Fibroblast of lung (primary cell): ENCODE measurements around the gene TAP2. TPM values are rescaled to one million over a fixed set of nuclear protein-coding genes. Genes with fewer than 3 reads are reported as not detected.

Experiments used
- DNase-seq, 2 donors: peaks; one replicate each; pipeline versions ENCODE4 v3.0.0 to v3.0.0-alpha.2; 2010; ENCODE audit warnings: low read depth in 2 of 2
- H2AFZ ChIP-seq: 2 replicates; pipeline ENCODE4 v1.5.1; 2012; ENCODE audit warnings: low read length, control low read depth, inconsistent platforms
- H3K27ac ChIP-seq: 2 replicates; pipeline ENCODE4 v1.5.1; 2011; ENCODE audit warnings: low read length, control low read depth; ENCODE audit not compliant: insufficient read depth
- H3K27me3 ChIP-seq: 2 replicates; pipeline ENCODE4 v1.5.1; 2011; ENCODE audit warnings: mild to moderate bottlenecking, low read length; ENCODE audit not compliant: control insufficient read depth, insufficient read depth
- H3K36me3 ChIP-seq: 2 replicates; pipeline ENCODE4 v1.5.1; 2011; ENCODE audit warnings: low read length; ENCODE audit not compliant: control insufficient read depth, insufficient read depth
- H3K4me1 ChIP-seq: 2 replicates; pipeline ENCODE4 v1.5.1; 2011; ENCODE audit warnings: low read length; ENCODE audit not compliant: control insufficient read depth, insufficient read depth; ENCODE audit errors: extremely low read depth
- H3K4me2 ChIP-seq: 2 replicates; pipeline ENCODE4 v1.5.1; 2011; ENCODE audit warnings: low read length, control low read depth; ENCODE audit not compliant: insufficient read depth; ENCODE audit errors: extremely low read depth
- H3K4me3 ChIP-seq, 4 experiments: fragments of 200-600 bp in 1 of 4; sonication (generic) in 1 of 4; replicated peaks in 1 of 4; 2 replicates each; pipeline ENCODE4 v1.5.1; 2011 to 2016; ENCODE audit warnings: low read length in 4 of 4, low read depth in 3 of 4, mild to moderate bottlenecking in 3 of 4, control low read depth in 2 of 4, inconsistent platforms in 1 of 4, mixed read lengths in 1 of 4; ENCODE audit not compliant: insufficient read depth in 1 of 4; ENCODE audit errors: control extremely low read depth in 1 of 4
- H3K79me2 ChIP-seq: 2 replicates; pipeline ENCODE4 v1.5.1; 2012; ENCODE audit warnings: mild to moderate bottlenecking, low read length, inconsistent platforms; ENCODE audit not compliant: control insufficient read depth, insufficient read depth
- H3K9ac ChIP-seq: 2 replicates; pipeline ENCODE4 v1.5.1; 2011; ENCODE audit warnings: mild to moderate bottlenecking, low read length, control low read depth; ENCODE audit not compliant: insufficient read depth
- H3K9me3 ChIP-seq: 2 replicates; pipeline ENCODE4 v1.5.1; 2012; ENCODE audit warnings: low read depth, low read length; ENCODE audit not compliant: control insufficient read depth, insufficient read depth
- H4K20me1 ChIP-seq: 2 replicates; pipeline ENCODE4 v1.5.1; 2011; ENCODE audit warnings: low read length; ENCODE audit not compliant: control insufficient read depth, insufficient read depth; ENCODE audit errors: extremely low read depth
- CTCF ChIP-seq, 2 donors: IDR thresholded peaks in 1 of 2; conservative IDR thresholded peaks in 1 of 2; 1 replicate in 1 of 2; 2 replicates in 1 of 2; pipeline ENCODE4 v1.5.1; 2011 to 2012; ENCODE audit warnings: low read length in 2 of 2, control low read depth in 1 of 2, inconsistent platforms in 1 of 2, low read depth in 1 of 2, mild to moderate bottlenecking in 1 of 2
- EZH2 ChIP-seq: IDR thresholded peaks from 2 replicates; pipeline ENCODE4 v1.5.1; 2012; ENCODE audit warnings: low read length, control low read depth, mild to moderate bottlenecking; ENCODE audit errors: missing control alignments
- polyA plus RNA-seq, 2 donors: library from polyadenylated mRNA; depleted of rRNA in 1 of 2; stranded (reverse) in 1 of 2; unstranded in 1 of 2; fragments of >200 nt; gene quantifications; 2 replicates each; pipeline ENCODE4 v1.2.1, GENCODE V29; 2011 to 2012; ENCODE audit warnings: missing spikeins in 1 of 2
- total RNA-seq: library from RNA; depleted of rRNA; stranded (reverse); fragments of >200 nt; gene quantifications from 2 replicates; pipeline ENCODE4 v1.2.1, GENCODE V29; 2014

Gene TAP2
- total and polyA plus RNA-seq, 2 donors (not counting 1 experiment from before 2014, with no cell fraction given), result 20.7 to 27.7 TPM

- Histone ChIP-seq H3K4me2 (no peak overlapping the region), H4K20me1 (no peaks in the 10 kb centered on the region), H3K36me3 (peaks cover 6% of the 10 kb centered on the region), H3K27me3 (no peaks in the 10 kb centered on the region), H2AFZ (no peak overlapping the region), H3K79me2 (peaks cover 6% of the 10 kb centered on the region), H3K9ac (no peak overlapping the region), H3K27ac (no peak overlapping the region), H3K4me3 (peak overlapping the region in 1 of 4 experiments; percentile 96), H3K9me3 (no peaks in the 10 kb centered on the region), H3K4me1 (peaks cover 3% of the 10 kb centered on the region)
- TF ChIP-seq CTCF (conservative IDR thresholded peaks at IDR 0.05 in 1 of 2, IDR thresholded peaks at IDR 0.05 in 1 of 2; ENCODE audit: low read depth in 1 of 2, low read length in 2 of 2) (no peak), EZH2 (no peak)
- DNase-seq, result no peak
Measured at GRCh38 chr6:32842021-32842650, 3.6 kb upstream of the TAP2 start.

GRCh38 chr6:32840604-32841246 is 2.2 kb upstream of the TAP2 start:
- no peak for DNase-seq
- TF ChIP-seq CTCF (conservative IDR thresholded peaks at IDR 0.05 in 1 of 2, IDR thresholded peaks at IDR 0.05 in 1 of 2; ENCODE audit: low read depth in 1 of 2, low read length in 2 of 2) (no peak), EZH2 (no peak)
- Histone ChIP-seq H3K27ac (no peak overlapping the region), H3K79me2 (peaks cover 6% of the 10 kb centered on the region), H2AFZ (no peak overlapping the region), H3K27me3 (no peaks in the 10 kb centered on the region), H3K4me3 (no peak overlapping the region), H3K4me1 (peaks cover 3% of the 10 kb centered on the region), H3K9me3 (no peaks in the 10 kb centered on the region), H4K20me1 (no peaks in the 10 kb centered on the region), H3K36me3 (peaks cover 4% of the 10 kb centered on the region), H3K9ac (no peak overlapping the region), H3K4me2 (no peak overlapping the region)

GRCh38 chr6:32839356-32839755 is 817 bp upstream of the TAP2 start:
- Histone ChIP-seq H3K4me3 (no peak overlapping the region), H3K9ac (no peak overlapping the region), H3K36me3 (peaks cover 8% of the 10 kb centered on the region), H3K79me2 (peaks cover 6% of the 10 kb centered on the region), H3K27me3 (no peaks in the 10 kb centered on the region), H3K9me3 (no peaks in the 10 kb centered on the region), H3K4me2 (no peak overlapping the region), H3K4me1 (no peaks in the 10 kb centered on the region), H3K27ac (no peak overlapping the region), H2AFZ (no peak overlapping the region), H4K20me1 (no peaks in the 10 kb centered on the region)
- no peak for DNase-seq
- no peak for TF ChIP-seq CTCF (conservative IDR thresholded peaks at IDR 0.05 in 1 of 2, IDR thresholded peaks at IDR 0.05 in 1 of 2; ENCODE audit: low read depth in 1 of 2, low read length in 2 of 2)
- TF ChIP-seq EZH2, result no peak
